K562 (cell line): ENCODE measurements around the gene NMRK1. TPM values are rescaled to one million over a fixed set of nuclear protein-coding genes. Genes with fewer than 3 reads are reported as not detected.
A peak's percentile ranks its signal among the peaks of the same experiment; 100 is the strongest.

ENCODE experiments used
- ATAC-seq: fragments of 200-7000 bp; cut with Tn5 transposase; 3 replicates; pipeline ENCODE4 v1.9.1; 2020; ENCODE audit warnings: moderate library complexity
- BruUV-seq: library from RNA; stranded (reverse); fragments of 400-500 nt; replicated peaks from 2 replicates; lab custom pipeline; 2021; lab: Mats Ljungman, UMichigan
- CTCF ChIA-PET: fragments of 300-600 bp; formaldehyde crosslinking; extraction: SDS; loops from one replicate; lab custom pipeline; 2021; ENCODE audit warnings: low intra/inter-chr PET ratio; lab: Yijun Ruan, JAX
- POLR2A ChIA-PET: fragments of 300-600, 350-650 bp; sonication (Branson Sonifier 250); formaldehyde crosslinking; extraction: SDS; loops from one replicate; lab custom pipeline; 2021; ENCODE audit warnings: antibody characterized with exemption, inconsistent platforms; lab: Yijun Ruan, JAX
- DNase-seq, 4 experiments: peaks; one replicate each; pipeline versions ENCODE4 v3.0.0 to v3.0.0-alpha.2; 2011 to 2018; ENCODE audit warnings: low spot score in 3 of 4, mixed read lengths in 3 of 4; ENCODE audit errors: extremely low read depth in 1 of 4
- FAIRE-seq: peaks from 2 replicates; lab custom pipeline; 2011; peaks lifted over from hg19 to GRCh38; lab: Jason Lieb, UNC
- H2AFZ ChIP-seq: 2 replicates; pipeline ENCODE4 v1.6.0; 2011; ENCODE audit warnings: low read depth, low read length, control low read depth, inconsistent platforms
- H3K27ac ChIP-seq: fragments of 200-600 bp; 3 replicates; pipeline ENCODE4 v1.8.0; 2011; ENCODE audit warnings: low read depth, mild to moderate bottlenecking, control low read depth, inconsistent platforms, low read length, moderate library complexity, mixed read lengths; ENCODE audit errors: extremely low read depth
- H3K27me3 ChIP-seq, 2 experiments: fragments of 300-600 bp in 1 of 2; 2 replicates in 1 of 2; 3 replicates in 1 of 2; pipeline versions ENCODE4 v1.6.0 to v1.8.0; 2011; ENCODE audit warnings: inconsistent platforms in 2 of 2, low read length in 2 of 2, mild to moderate bottlenecking in 1 of 2, mixed read lengths in 1 of 2, moderate library complexity in 1 of 2; ENCODE audit not compliant: control insufficient read depth in 2 of 2, insufficient read depth in 2 of 2
- H3K36me3 ChIP-seq: fragments of 300-600 bp; 3 replicates; pipeline ENCODE4 v1.8.0; 2011; ENCODE audit warnings: mild to moderate bottlenecking, low read length, inconsistent platforms; ENCODE audit not compliant: control insufficient read depth, insufficient read depth
- H3K4me1 ChIP-seq, 2 experiments: fragments of 200-600 bp in 1 of 2; replicated peaks in 1 of 2; 2 replicates in 1 of 2; 3 replicates in 1 of 2; pipeline versions ENCODE4 v1.5.1 to v1.8.0; 2011; ENCODE audit warnings: inconsistent platforms in 2 of 2, low read length in 2 of 2, mild to moderate bottlenecking in 1 of 2, mixed read lengths in 1 of 2, moderate library complexity in 1 of 2; ENCODE audit not compliant: control insufficient read depth in 2 of 2, insufficient read depth in 2 of 2
- H3K4me2 ChIP-seq: 2 replicates; pipeline ENCODE4 v1.6.1; 2011; ENCODE audit warnings: low read length, control low read depth, inconsistent platforms, mixed read lengths; ENCODE audit not compliant: insufficient read depth
- H3K4me3 ChIP-seq: fragments of 200-600 bp; sonication (generic), shearing (Covaris generic); 2 replicates; pipeline ENCODE4 v1.5.1; 2016; ENCODE audit warnings: control low read depth, inconsistent platforms
- H3K79me2 ChIP-seq: fragments of 200-600 bp; 3 replicates; pipeline ENCODE4 v1.8.0; 2011; ENCODE audit warnings: low read length, inconsistent platforms; ENCODE audit not compliant: control insufficient read depth, insufficient read depth
- H3K9ac ChIP-seq, 2 experiments: 2 replicates each; pipeline versions ENCODE4 v1.6.0 to v1.6.1; 2011; ENCODE audit warnings: low read depth in 2 of 2, low read length in 2 of 2, control low read depth in 1 of 2, inconsistent platforms in 1 of 2, mild to moderate bottlenecking in 1 of 2, mixed read lengths in 1 of 2; ENCODE audit not compliant: insufficient read depth in 1 of 2
- H3K9me1 ChIP-seq: one replicate; pipeline ENCODE4 v1.6.0; 2011; ENCODE audit warnings: inconsistent platforms, mild to moderate bottlenecking, low read length, moderate library complexity; ENCODE audit not compliant: control insufficient read depth, insufficient read depth
- H3K9me3 ChIP-seq: replicated peaks from 2 replicates; pipeline ENCODE4 v1.5.1; 2011; ENCODE audit warnings: low read depth, low read length, inconsistent platforms; ENCODE audit not compliant: control insufficient read depth, insufficient read depth
- H4K20me1 ChIP-seq: replicated peaks from 2 replicates; pipeline ENCODE4 v1.6.1; 2011; ENCODE audit warnings: low read length, inconsistent platforms, mixed read lengths; ENCODE audit not compliant: control insufficient read depth, insufficient read depth
- CBX5 ChIP-seq: IDR thresholded peaks from 2 replicates; pipeline ENCODE4 v1.6.1; 2014; ENCODE audit warnings: low read depth, borderline replicate concordance
- CREB1 ChIP-seq, 2 experiments: sonication (generic) in 1 of 2; formaldehyde crosslinking in 1 of 2; IDR thresholded peaks; 2 replicates each; pipeline versions ENCODE4 v1.6.1 to v1.8.0; 2012 to 2022; ENCODE audit warnings: inconsistent platforms in 1 of 2, mild to moderate bottlenecking in 1 of 2, missing genetic modification reagents in 1 of 2, moderate library complexity in 1 of 2
- MYC ChIP-seq, 2 experiments: fragments of 250-450 bp in 1 of 2; sonication (Bioruptor Pico) in 1 of 2; IDR thresholded peaks; 2 replicates each; pipeline versions ENCODE4 v1.5.1 to v1.6.1; 2012 to 2021; ENCODE audit warnings: low read depth in 2 of 2, borderline replicate concordance in 1 of 2, improper control_type of control experiment in 1 of 2, low read length in 1 of 2, mild to moderate bottlenecking in 1 of 2, moderate library complexity in 1 of 2
- RFX5 ChIP-seq: IDR thresholded peaks from 2 replicates; pipeline ENCODE4 v1.6.1; 2011; ENCODE audit warnings: low read depth, mild to moderate bottlenecking, improper control_type of control experiment, low read length
- TBP ChIP-seq: optimal IDR thresholded peaks from 2 replicates; pipeline ENCODE3; 2011; ENCODE audit warnings: low read depth, low read length, improper control_type of control experiment
- ZNF655 ChIP-seq: fragments of 250-450 bp; sonication (Bioruptor Pico); IDR thresholded peaks from 2 replicates; pipeline ENCODE4 v1.5.0; 2021
- WGBS: fragments of 100-300 bp; shearing (Covaris generic); methylation state at CpG from one replicate; pipeline ENCODE4 v1.1.6; 2016; ENCODE audit warnings: low coverage, mixed read lengths; ENCODE audit not compliant: insufficient coverage; ENCODE audit errors: missing lambda C conversion rate; 5-methylcytosine and 5-hydroxymethylcytosine counted together
- in situ Hi-C: fragments of 300-500 bp; cut with MboI; formaldehyde crosslinking; loops from 4 replicates; pipeline ENCODE4 v1.15.0; 2018; ENCODE audit warnings: inconsistent platforms, mixed read lengths
- intact Hi-C: fragments of 100-400 bp; cut with micrococcal nuclease; formaldehyde crosslinking; loops from 2 replicates; pipeline ENCODE4 v1.14.2; 2022
- polyA plus RNA-seq, 8 experiments: library from polyadenylated mRNA; depleted of rRNA in 4 of 8; stranded (reverse) in 5 of 8; unstranded in 3 of 8; fragments of >200 nt; fragmentation: Nextera tagmentation in 2 of 8; fragmentation: Illumina TruSeq in 1 of 8; extraction: Ambion mirVana in 2 of 8; extraction: Trizol in 1 of 8; gene quantifications; 2 replicates each; pipeline versions ENCODE4 v1.2.1 to v1.2.3, GENCODE V29; 2011 to 2014; ENCODE audit warnings: inconsistent platforms in 1 of 8, missing spikeins in 1 of 8
- total RNA-seq, 7 experiments: library from RNA; depleted of rRNA in 6 of 7; stranded (reverse); fragments of >200 nt in 6 of 7; fragmentation: Illumina TruSeq in 2 of 7; extraction: Trizol in 2 of 7; gene quantifications; 2 replicates each; pipeline versions ENCODE4 v1.2.1 to v1.2.3, GENCODE V29; 2011 to 2021; ENCODE audit warnings: low replicate concordance in 1 of 7

Gene NMRK1
- total and polyA plus RNA-seq, 9 of the 15 experiments (the other 6 are each of a cell fraction or from before 2014, with no cell fraction given), result 1.1 to 3.5 (median 1.7) TPM

GRCh38 chr9:75087289-75087823 lies 599 bp downstream of the NMRK1 start:
- H3K4me1 ChIP-seq, result peaks cover 16 to 28% of the 10 kb centered on the region in 2 experiments; a peak in 4 of 5 replicates
- peak overlapping the region; percentile 90 for H2AFZ ChIP-seq
- intact Hi-C loops, result loop anchor here (5.0 kb wide), 2 partner anchors 60 to 100 kb away; partner anchors contain the start of gene CARNMT1
- H3K36me3 ChIP-seq, result no peaks in the 10 kb centered on the region
- DNase-seq (no peak), FAIRE-seq (peak; percentile 23), ATAC-seq (no peak)
- H3K4me2 ChIP-seq, result peak overlapping the region; percentile 82
- H4K20me1 ChIP-seq, result no peaks in the 10 kb centered on the region
- peak overlapping the region; percentile 86 for H3K4me3 ChIP-seq
- peak overlapping the region; percentile 75 for H3K27ac ChIP-seq
- peaks cover 28% of the 10 kb centered on the region for H3K79me2 ChIP-seq
- no peaks in the 10 kb centered on the region for H3K27me3 ChIP-seq
- in situ Hi-C loops, result no loop called here
- ChIA-PET CTCF (no interaction called here), POLR2A (interaction anchor here (0.6 to 1.0 kb wide), 2 partner anchors 15 to 59 kb away, joined by 4 to 5 read pairs; partner anchors contain the start of gene CARNMT1)
- no peaks in the 10 kb centered on the region for H3K9me1 ChIP-seq
- H3K9me3 ChIP-seq, result no peaks in the 10 kb centered on the region
- WGBS, result 1% methylated on average over 20 of the region's 20 CpGs
- no peak for TF ChIP-seq ZNF655 (CRISPR knock-in tag)
- TF ChIP-seq TBP, result peak; percentile 11
- TF ChIP-seq CBX5, result no peak
- 0 out of 2 replicates have a peak, but pooled peaks have one; percentile 8 for TF ChIP-seq CREB1 (IDR thresholded peaks at IDR 0.05)
- no peak for TF ChIP-seq CREB1 (CRISPR knock-in tag; IDR thresholded peaks at IDR 0.05)
- no peak for TF ChIP-seq RFX5
- TF ChIP-seq MYC (IDR thresholded peaks at IDR 0.05; ENCODE audit: low read depth, low read length), result peak; percentile 2; the same call in 1 of the 2 replicates
- TF ChIP-seq MYC (CRISPR knock-in tag; IDR thresholded peaks at IDR 0.05; ENCODE audit: borderline replicate concordance, low read depth), result no peak
- H3K9ac ChIP-seq, result peak overlapping the region; percentile 70 to 91
- TSS peak; percentile 69 for BruUV-seq
